Fibroblast of gingiva (primary cell): ENCODE results near the gene WNT7B.

Experiments
- DNase-seq: peaks from one replicate; pipeline ENCODE4 v3.0.0-alpha.2; 2011; ENCODE audit warnings: low read depth

Gene WNT7B

DNA sequence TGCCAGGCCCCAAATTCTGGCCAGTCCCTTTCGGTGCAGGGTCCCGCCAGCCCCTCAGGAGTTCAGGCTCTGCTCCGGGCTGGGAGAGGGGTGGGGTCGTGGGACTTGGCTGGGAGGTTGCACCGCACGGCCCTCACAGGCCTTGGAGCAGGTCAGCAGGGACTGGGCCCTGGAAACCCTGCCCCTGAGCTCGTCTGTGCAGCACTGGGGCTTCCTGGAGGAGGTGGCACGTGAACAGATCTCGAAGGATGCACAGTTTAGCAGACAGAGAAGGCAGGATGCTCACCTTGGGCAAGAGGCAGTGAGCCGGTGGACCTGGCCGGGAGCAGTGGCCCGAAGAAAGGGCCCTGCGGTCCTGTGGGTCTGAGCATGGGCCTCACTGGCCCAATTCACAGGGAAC lies 70.0 kb downstream of the WNT7B start:
- no peak for DNase-seq

GRCh38 chr22:45905924-45906865 lies 70.8 kb downstream of the WNT7B start:
- peak; percentile 62 for DNase-seq

DNA sequence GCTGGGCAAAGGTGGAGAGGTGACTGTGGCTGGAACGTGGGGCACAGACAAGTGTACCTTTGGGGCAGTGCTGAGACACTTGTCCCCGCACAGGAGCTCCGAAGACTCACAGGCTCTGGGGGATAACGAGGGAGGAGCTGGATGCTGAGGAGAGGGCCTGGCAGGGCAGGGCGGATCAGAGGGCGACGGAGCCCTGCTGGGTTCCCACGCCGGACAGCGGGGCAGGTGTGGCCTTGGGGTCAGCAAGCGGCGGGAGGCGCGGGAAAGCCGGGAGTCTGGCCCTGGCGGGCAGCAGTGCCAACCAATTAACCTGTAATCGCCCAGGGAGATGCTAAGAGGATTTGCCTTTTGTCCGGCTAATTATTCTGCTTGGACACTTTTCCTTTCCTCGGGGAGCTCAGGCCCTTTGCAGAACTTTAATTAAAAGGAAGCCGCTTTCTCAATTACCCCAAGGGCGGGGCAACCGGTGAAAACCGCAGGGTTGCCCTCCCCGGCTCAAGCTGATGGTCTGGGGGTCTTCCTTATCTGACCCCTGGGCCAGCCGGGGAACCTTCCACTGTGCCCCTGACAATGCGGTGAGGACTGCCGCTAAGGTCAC lies 71.5 kb downstream of the WNT7B start:
- DNase-seq = no peak

GRCh38 chr22:45904236-45904635 lies 72.7 kb downstream of the WNT7B start:
- no peak for DNase-seq

GRCh38 chr22:45903355-45904135 lies 73.4 kb downstream of the WNT7B start:
- peak; percentile 32 for DNase-seq

DNA sequence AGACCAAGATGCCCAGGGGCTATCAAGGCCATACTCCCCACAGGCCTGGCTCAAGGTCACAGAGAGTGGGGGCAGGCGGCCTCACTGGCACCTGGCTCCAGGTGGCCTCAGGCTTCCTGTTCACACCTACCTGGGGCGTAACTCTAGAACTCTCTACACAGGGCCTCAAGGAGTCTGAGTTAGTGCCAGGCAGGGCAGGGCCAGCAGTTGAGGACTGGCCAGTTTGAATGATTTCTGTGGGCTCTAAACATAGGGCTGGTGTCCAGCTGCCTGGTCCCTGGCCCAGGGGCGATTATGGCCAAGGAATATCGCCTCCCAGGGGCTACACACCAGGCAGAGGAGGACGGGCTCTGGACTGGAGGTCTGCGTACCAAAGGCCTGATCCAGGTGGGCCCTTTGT lies 79.2 kb downstream of the WNT7B start:
- no peak for DNase-seq

GRCh38 chr22:45896964-45897538 lies 79.9 kb downstream of the WNT7B start:
- no peak for DNase-seq

DNA sequence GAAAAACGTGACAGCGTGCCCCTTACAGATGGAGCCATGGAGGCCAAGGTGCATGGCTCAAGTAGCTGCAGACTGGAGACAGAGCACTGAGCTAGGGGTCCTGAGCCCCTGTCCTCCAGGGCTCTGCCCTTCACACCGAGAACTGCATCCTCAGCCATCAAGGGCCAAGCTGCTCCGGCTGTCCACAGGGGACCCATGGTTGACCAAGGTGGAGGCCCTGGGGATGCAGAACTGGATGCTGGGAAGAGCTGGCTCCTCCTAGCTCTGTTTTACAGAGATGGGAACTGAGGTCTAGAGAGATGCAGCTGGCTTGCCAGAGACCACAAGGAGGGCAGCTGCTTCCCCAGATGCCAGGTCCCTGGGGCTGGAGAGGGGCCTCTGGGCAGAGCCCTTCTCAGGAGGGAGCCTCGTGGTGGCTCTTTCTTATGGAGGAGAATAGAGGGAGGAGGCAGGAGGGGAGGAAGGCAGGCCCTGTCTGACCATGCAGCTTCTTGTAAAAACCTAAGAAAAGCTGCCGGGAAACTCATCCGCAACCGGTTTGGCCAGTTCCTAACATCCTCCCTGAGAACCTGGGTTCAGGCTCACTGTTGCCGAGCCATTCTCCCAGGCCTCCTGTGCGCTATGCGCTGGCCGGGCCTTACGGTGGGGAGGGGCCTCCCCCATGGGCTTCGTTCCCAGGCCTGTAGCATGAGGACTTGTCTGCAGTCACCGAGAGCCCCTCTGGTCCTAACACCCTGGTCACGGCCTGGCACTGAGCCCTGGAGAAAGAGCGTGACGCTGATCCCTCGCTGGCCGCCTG lies 80.6 kb downstream of the WNT7B start:
- DNase-seq = no peak

GRCh38 chr22:45895436-45896152 lies 81.4 kb downstream of the WNT7B start:
- no peak for DNase-seq

GRCh38 chr22:45893516-45893915 lies 83.4 kb downstream of the WNT7B start:
- DNase-seq = no peak

GRCh38 chr22:45892681-45893461 lies 84.1 kb downstream of the WNT7B start:
- DNase-seq = no peak

GRCh38 chr22:45891996-45892621 lies 84.9 kb downstream of the WNT7B start:
- no peak for DNase-seq

DNA sequence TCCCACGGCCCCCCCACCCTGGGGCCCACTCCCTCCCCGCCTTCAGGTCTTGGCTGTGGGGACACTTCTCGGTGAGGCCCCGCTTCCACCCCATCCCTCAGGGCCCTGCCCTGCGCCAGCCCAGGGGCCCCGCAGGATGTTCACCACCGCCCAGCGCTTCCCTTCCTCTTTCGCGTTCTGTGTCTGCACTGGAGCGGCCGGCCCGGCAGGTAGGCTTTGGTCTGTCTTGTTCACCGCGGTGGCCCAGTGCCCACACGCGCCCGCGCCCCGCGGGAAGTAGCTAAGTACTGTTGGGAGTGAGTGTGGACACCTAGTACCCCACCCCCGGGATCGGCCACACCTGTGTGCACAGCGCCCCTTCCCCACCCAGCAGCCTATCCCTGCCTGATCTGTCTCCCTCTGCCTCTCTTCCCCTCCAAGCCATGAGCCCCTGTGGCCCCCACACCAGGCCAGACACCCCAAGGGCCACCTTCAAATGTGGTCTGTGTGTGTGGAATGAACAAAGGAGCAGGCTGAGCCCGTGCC lies 85.4 kb downstream of the WNT7B start:
- no peak for DNase-seq

- DNase-seq = no peak
Observed at GRCh38 chr22:45891021-45891421, 85.9 kb downstream of the WNT7B start.

DNA sequence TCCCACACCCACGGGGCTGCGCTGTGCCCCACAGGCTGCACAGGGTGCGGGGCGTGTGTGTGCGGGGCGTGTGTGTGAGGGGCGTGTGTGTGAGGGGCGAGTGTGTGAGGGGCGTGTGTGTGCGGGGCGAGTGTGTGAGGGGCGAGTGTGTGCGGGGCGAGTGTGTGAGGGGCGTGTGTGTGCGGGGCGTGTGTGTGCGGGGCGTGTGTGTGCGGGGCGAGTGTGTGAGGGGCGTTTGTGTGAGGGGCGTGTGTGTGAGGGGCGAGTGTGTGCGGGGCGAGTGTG lies 86.7 kb downstream of the WNT7B start:
- no peak for DNase-seq

GRCh38 chr22:45889539-45890350 lies 87.2 kb downstream of the WNT7B start:
- DNase-seq = no peak

DNA sequence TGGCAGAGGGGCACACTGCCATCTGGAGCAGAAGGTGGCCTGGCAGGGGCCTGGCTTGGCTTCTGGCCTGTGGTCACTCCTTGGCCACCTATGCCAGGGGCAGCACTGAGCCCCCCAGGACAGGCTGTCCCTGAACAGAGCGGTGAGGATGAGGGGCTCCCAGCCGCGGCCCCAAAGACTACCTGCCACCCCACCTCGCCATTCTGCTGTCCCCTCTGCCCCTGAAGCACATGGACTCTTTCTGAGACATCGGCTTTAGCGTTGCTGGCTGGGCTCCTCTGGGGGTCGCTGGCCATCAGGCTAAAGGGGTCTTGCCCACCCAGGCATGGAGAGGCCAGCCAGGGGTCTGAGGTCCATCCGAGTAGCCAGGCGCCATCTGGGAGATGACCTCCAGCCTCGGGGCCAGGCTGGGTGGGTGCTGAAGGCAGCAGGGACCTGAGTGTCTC lies 87.8 kb downstream of the WNT7B start:
- DNase-seq = no peak

DNA sequence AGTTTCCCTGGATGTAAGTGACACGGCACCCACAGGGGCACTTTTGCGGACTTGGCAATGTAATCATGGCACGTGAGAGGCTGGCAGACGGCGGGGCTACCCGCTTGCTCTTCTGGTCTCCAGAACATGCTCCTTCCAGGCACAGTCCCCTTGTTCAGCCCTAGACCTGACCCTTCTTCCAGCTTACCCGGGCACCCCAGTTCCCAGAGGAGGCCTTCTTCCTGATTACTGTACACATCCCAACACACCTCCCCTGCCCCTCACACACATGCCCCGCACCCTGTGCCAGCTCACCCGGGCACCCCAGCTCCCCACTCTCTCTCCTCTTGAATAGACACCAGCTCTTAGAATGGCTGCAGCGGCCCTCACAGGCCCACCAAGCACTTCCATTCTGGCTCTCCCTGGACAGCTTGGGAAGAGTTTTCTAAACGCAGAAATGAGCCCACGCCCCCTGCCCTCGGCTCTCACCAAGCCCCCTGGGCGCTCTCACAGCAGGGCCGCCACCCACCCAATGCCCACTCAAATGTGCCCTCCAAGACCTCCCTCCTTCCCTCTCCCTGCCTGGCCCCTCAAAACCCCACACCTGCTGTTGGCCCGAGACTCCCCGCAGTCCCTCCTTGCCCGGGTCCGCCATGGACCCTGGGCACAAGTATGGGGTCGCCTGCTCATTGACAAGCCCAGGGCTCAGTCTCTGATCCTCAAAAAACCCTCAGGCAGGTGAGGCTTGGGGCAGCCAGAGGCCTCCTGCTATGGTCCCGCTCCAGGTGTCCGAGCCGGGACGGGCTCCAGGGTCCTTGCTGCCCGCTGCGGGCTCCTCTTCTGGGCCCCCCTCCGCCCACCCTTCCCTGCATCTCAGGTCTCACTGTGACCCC lies 88.5 kb downstream of the WNT7B start:
- DNase-seq = no peak
